A549 (cell line): ENCODE results near the gene GNG4.

ENCODE experiments used
- BHLHE40 ChIP-seq: IDR thresholded peaks from 2 replicates; pipeline ENCODE4 v1.6.1; 2012; ENCODE audit warnings: low read depth, low read length, inconsistent platforms
- CTCF ChIP-seq: fragments of >200 bp; sonication (Bioruptor Twin); formaldehyde crosslinking; IDR thresholded peaks from 3 replicates; pipeline ENCODE4 v1.5.1; 2016
- EP300 ChIP-seq, 2 experiments: fragments of >200 bp; sonication (Bioruptor Twin); formaldehyde crosslinking; IDR thresholded peaks; 2 replicates in 1 of 2; 3 replicates in 1 of 2; pipeline ENCODE4 v1.6.1; 2016 to 2017
- FOSL2 ChIP-seq, 2 experiments: fragments of 450-650 bp in 1 of 2; fragments of >200 bp in 1 of 2; sonication (Bioruptor Twin) in 1 of 2; formaldehyde crosslinking; IDR thresholded peaks; 2 replicates each; pipeline versions ENCODE4 v1.5.0 to v1.6.1; 2016 to 2020; ENCODE audit warnings: mild to moderate bottlenecking in 1 of 2, moderate library complexity in 1 of 2
- HOXB13 ChIP-seq: fragments of 250-450 bp; sonication (Bioruptor Pico); IDR thresholded peaks from 2 replicates; pipeline ENCODE4 v1.5.0; 2020; ENCODE audit warnings: low read depth, mild to moderate bottlenecking, moderate library complexity
- JUNB ChIP-seq: fragments of >200 bp; sonication (Bioruptor Twin); formaldehyde crosslinking; IDR thresholded peaks from 2 replicates; pipeline ENCODE4 v1.6.1; 2016
- KDM5A ChIP-seq: fragments of 200-600 bp; sonication (generic); IDR thresholded peaks from 2 replicates; pipeline ENCODE4 v1.6.1; 2016; ENCODE audit warnings: antibody characterized with exemption, mild to moderate bottlenecking
- MAZ ChIP-seq: fragments of 150-350 bp; IDR thresholded peaks from 2 replicates; pipeline ENCODE4 v1.6.1; 2014; ENCODE audit warnings: antibody characterized with exemption, low read depth, low read length, borderline replicate concordance
- NR3C1 ChIP-seq: fragments of >200 bp; sonication (Bioruptor Twin); formaldehyde crosslinking; IDR thresholded peaks from 3 replicates; pipeline ENCODE4 v1.6.1; 2017
- POLR2A ChIP-seq: IDR thresholded peaks from 2 replicates; pipeline ENCODE4 v1.6.1; 2012; ENCODE audit warnings: mild to moderate bottlenecking, low read length
- RAD21 ChIP-seq, 2 experiments: fragments of >200 bp in 1 of 2; sonication (Bioruptor Twin) in 1 of 2; formaldehyde crosslinking in 1 of 2; IDR thresholded peaks in 1 of 2; conservative IDR thresholded peaks in 1 of 2; 2 replicates in 1 of 2; 3 replicates in 1 of 2; pipeline ENCODE4 v1.6.1; 2012 to 2018; ENCODE audit warnings: inconsistent platforms in 1 of 2
- SMC3 ChIP-seq: fragments of >200 bp; sonication (Bioruptor Twin); formaldehyde crosslinking; IDR thresholded peaks from 3 replicates; pipeline ENCODE4 v1.6.1; 2018; ENCODE audit warnings: inconsistent platforms
- TF ChIP-seq, protein P1 (sequence below): fragments of 200-600 bp; sonication (generic); IDR thresholded peaks from 2 replicates; pipeline ENCODE4 v1.6.1; 2016; ENCODE audit warnings: antibody characterized with exemption, mild to moderate bottlenecking, moderate library complexity
- TF ChIP-seq, protein P2 (sequence below): IDR thresholded peaks from 2 replicates; pipeline ENCODE4 v1.6.1; 2012

GRCh38 chr1:235500971-235501540, 148.5 kb downstream of the GNG4 start:
- TF ChIP-seq KDM5A = no peak
- no peak for TF ChIP-seq CTCF
- TF ChIP-seq BHLHE40 = no peak
- TF ChIP-seq SMC3 = no peak
- no peak for TF ChIP-seq JUNB
- TF ChIP-seq NR3C1 = no peak
- TF ChIP-seq, protein P1, sequence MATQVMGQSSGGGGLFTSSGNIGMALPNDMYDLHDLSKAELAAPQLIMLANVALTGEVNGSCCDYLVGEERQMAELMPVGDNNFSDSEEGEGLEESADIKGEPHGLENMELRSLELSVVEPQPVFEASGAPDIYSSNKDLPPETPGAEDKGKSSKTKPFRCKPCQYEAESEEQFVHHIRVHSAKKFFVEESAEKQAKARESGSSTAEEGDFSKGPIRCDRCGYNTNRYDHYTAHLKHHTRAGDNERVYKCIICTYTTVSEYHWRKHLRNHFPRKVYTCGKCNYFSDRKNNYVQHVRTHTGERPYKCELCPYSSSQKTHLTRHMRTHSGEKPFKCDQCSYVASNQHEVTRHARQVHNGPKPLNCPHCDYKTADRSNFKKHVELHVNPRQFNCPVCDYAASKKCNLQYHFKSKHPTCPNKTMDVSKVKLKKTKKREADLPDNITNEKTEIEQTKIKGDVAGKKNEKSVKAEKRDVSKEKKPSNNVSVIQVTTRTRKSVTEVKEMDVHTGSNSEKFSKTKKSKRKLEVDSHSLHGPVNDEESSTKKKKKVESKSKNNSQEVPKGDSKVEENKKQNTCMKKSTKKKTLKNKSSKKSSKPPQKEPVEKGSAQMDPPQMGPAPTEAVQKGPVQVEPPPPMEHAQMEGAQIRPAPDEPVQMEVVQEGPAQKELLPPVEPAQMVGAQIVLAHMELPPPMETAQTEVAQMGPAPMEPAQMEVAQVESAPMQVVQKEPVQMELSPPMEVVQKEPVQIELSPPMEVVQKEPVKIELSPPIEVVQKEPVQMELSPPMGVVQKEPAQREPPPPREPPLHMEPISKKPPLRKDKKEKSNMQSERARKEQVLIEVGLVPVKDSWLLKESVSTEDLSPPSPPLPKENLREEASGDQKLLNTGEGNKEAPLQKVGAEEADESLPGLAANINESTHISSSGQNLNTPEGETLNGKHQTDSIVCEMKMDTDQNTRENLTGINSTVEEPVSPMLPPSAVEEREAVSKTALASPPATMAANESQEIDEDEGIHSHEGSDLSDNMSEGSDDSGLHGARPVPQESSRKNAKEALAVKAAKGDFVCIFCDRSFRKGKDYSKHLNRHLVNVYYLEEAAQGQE = no peak
- no peak for TF ChIP-seq EP300 (IDR thresholded peaks at IDR 0.05)
- no peak for TF ChIP-seq RAD21 (conservative IDR thresholded peaks at IDR 0.05 in 1 of 2, IDR thresholded peaks at IDR 0.05 in 1 of 2)
- TF ChIP-seq POLR2A = no peak
- TF ChIP-seq, protein P2, sequence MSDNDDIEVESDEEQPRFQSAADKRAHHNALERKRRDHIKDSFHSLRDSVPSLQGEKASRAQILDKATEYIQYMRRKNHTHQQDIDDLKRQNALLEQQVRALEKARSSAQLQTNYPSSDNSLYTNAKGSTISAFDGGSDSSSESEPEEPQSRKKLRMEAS = no peak
- TF ChIP-seq HOXB13 (CRISPR knock-in tag) = no peak
- TF ChIP-seq FOSL2 (IDR thresholded peaks at IDR 0.05) = no peak
- no peak for TF ChIP-seq FOSL2 (CRISPR knock-in tag; IDR thresholded peaks at IDR 0.05)
- no peak for TF ChIP-seq MAZ
